Liver (tissue), 9 donors: ENCODE measurements around the gene NRG2. TPM values are rescaled to one million over a fixed set of nuclear protein-coding genes. Genes with fewer than 3 reads are reported as not detected.

Experiments
- DNase-seq: peaks from one replicate; pipeline ENCODE4 v3.0.0-alpha.2; 2017; ENCODE audit warnings: low spot score
- H3K27ac ChIP-seq, 2 donors: one replicate each; pipeline ENCODE4 v1.7.0; 2013; ENCODE audit warnings: inconsistent platforms in 2 of 2, low read length in 2 of 2, control low read depth in 1 of 2, low read depth in 1 of 2, mild to moderate bottlenecking in 1 of 2
- H3K27me3 ChIP-seq, 4 donors: one replicate each; pipeline versions ENCODE4 v1.6.1 to v1.7.0; 2013; ENCODE audit warnings: low read length in 3 of 4, inconsistent platforms in 1 of 4, mild to moderate bottlenecking in 1 of 4, moderate library complexity in 1 of 4; ENCODE audit not compliant: control insufficient read depth in 4 of 4, insufficient read depth in 4 of 4
- H3K36me3 ChIP-seq, 4 donors: one replicate each; pipeline versions ENCODE4 v1.6.1 to v1.7.0; 2013; ENCODE audit warnings: low read length in 3 of 4, mild to moderate bottlenecking in 3 of 4, low read depth in 1 of 4, moderate library complexity in 1 of 4; ENCODE audit not compliant: control insufficient read depth in 4 of 4, insufficient read depth in 3 of 4
- H3K4me1 ChIP-seq, 4 donors: one replicate each; pipeline versions ENCODE4 v1.6.1 to v1.7.0; 2013; ENCODE audit warnings: low read length in 3 of 4, mild to moderate bottlenecking in 3 of 4, moderate library complexity in 1 of 4; ENCODE audit not compliant: control insufficient read depth in 4 of 4, insufficient read depth in 4 of 4
- H3K4me3 ChIP-seq, 3 donors: one replicate each; pipeline versions ENCODE4 v1.6.1 to v1.7.0; 2013; ENCODE audit warnings: low read length in 3 of 3, control low read depth in 1 of 3, low read depth in 1 of 3, mild to moderate bottlenecking in 1 of 3
- H3K9ac ChIP-seq, 2 donors: one replicate each; pipeline ENCODE4 v1.7.0; 2013; ENCODE audit warnings: low read length in 2 of 2, mild to moderate bottlenecking in 2 of 2, moderate library complexity in 2 of 2, control low read depth in 1 of 2, low read depth in 1 of 2
- H3K9me3 ChIP-seq, 4 donors: one replicate each; pipeline versions ENCODE4 v1.6.1 to v1.7.0; 2013; ENCODE audit warnings: low read length in 3 of 4; ENCODE audit not compliant: control insufficient read depth in 4 of 4
- EGR1 ChIP-seq, 2 donors: IDR thresholded peaks; 2 replicates each; pipeline ENCODE4 v1.6.1; 2016 to 2018; ENCODE audit warnings: antibody characterized with exemption in 2 of 2, low read depth in 2 of 2
- FOXA1 ChIP-seq: IDR thresholded peaks from 2 replicates; pipeline ENCODE4 v1.6.1; 2016; ENCODE audit warnings: antibody characterized with exemption
- FOXA2 ChIP-seq: IDR thresholded peaks from 2 replicates; pipeline ENCODE4 v1.6.1; 2016; ENCODE audit warnings: antibody characterized with exemption
- GABPA ChIP-seq, 2 donors: IDR thresholded peaks in 1 of 2; conservative IDR thresholded peaks in 1 of 2; 2 replicates each; pipeline ENCODE4 v1.6.1; 2016; ENCODE audit warnings: antibody characterized with exemption in 2 of 2, mild to moderate bottlenecking in 1 of 2, moderate library complexity in 1 of 2
- HNF4G ChIP-seq: IDR thresholded peaks from 2 replicates; pipeline ENCODE4 v1.6.1; 2016; ENCODE audit warnings: antibody characterized with exemption
- JUND ChIP-seq, 2 donors: IDR thresholded peaks; 2 replicates each; pipeline ENCODE4 v1.6.1; 2016; ENCODE audit warnings: antibody characterized with exemption in 2 of 2
- NR2F2 ChIP-seq: IDR thresholded peaks from 2 replicates; pipeline ENCODE4 v1.6.1; 2016; ENCODE audit warnings: antibody characterized with exemption
- RAD21 ChIP-seq, 2 donors: IDR thresholded peaks; 2 replicates each; pipeline ENCODE4 v1.6.1; 2016; ENCODE audit warnings: antibody characterized with exemption in 2 of 2, mild to moderate bottlenecking in 2 of 2
- RXRA ChIP-seq, 2 donors: IDR thresholded peaks; 2 replicates each; pipeline ENCODE4 v1.6.1; 2017 to 2018; ENCODE audit warnings: antibody characterized with exemption in 2 of 2, mild to moderate bottlenecking in 1 of 2
- SP1 ChIP-seq: IDR thresholded peaks from 2 replicates; pipeline ENCODE4 v1.6.1; 2018; ENCODE audit warnings: antibody characterized with exemption, mild to moderate bottlenecking
- TAF1 ChIP-seq: conservative IDR thresholded peaks from 2 replicates; pipeline ENCODE4 v1.6.1; 2016; ENCODE audit warnings: antibody characterized with exemption, mild to moderate bottlenecking
- WGBS: extraction: QIAGEN DNeasy Blood & Tissue Kit; methylation state at CpG from one replicate; pipeline ENCODE4 v1.1.7; 2013; 5-methylcytosine and 5-hydroxymethylcytosine counted together
- polyA plus RNA-seq, 2 donors: library from polyadenylated mRNA; stranded (reverse) in 1 of 2; unstranded in 1 of 2; fragments of 200-250 nt in 1 of 2; fragments of >200 nt in 1 of 2; fragmentation: Nextera tagmentation in 1 of 2; extraction: Ambion mirVana in 1 of 2; gene quantifications; one replicate each; pipeline versions ENCODE4 v1.2.1 to v1.2.3, GENCODE V29; 2013 to 2015
- total RNA-seq, 2 donors: library from RNA; depleted of rRNA; stranded (reverse); fragments of >200 nt; gene quantifications; one replicate each; pipeline ENCODE4 v1.2.3, GENCODE V29; 2014
- TF ChIP-seq, protein P1 (sequence below): IDR thresholded peaks from 2 replicates; pipeline ENCODE4 v1.6.1; 2016; ENCODE audit warnings: antibody characterized with exemption
- TF ChIP-seq, protein P2 (sequence below): IDR thresholded peaks from 2 replicates; pipeline ENCODE4 v1.6.1; 2016; ENCODE audit warnings: antibody characterized with exemption, mild to moderate bottlenecking
- TF ChIP-seq, protein P3 (sequence below): IDR thresholded peaks from 2 replicates; pipeline ENCODE4 v1.6.1; 2016; ENCODE audit warnings: antibody characterized with exemption
- TF ChIP-seq, protein P4 (sequence below): IDR thresholded peaks from 2 replicates; pipeline ENCODE4 v1.6.1; 2016; ENCODE audit warnings: antibody characterized with exemption
- donor health status: healthy.
- donor health status: healthy.
- donor health status: healthy.
- donor health status: healthy.
- donor health status: healthy.

Gene NRG2
- total and polyA plus RNA-seq, 4 donors = 0.07 to 0.08 TPM; not detected in 2

DNA sequence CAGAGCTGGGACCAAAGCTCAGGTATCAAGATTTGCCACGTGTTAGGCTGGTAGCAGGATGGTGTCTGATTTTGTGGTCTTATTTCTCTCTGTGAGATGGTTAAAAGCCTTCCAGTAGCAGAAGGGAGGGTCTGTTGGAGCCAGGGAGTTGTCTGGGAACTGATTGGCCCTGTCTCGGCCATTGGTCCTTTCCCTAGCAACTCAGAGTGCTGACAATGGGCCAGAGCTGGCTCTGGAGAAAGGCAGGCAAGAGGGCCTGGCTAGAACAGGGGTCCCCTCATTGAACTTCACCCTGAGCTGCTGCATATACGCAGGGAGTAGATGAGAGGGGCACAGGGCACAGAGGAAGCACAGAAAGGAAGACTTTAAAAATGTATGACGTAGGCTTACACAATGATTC is 154.7 kb downstream of the NRG2 start:
- Histone ChIP-seq H3K4me1 (no peaks in the 10 kb centered on the region), H3K36me3 (no peaks in the 10 kb centered on the region), H3K27me3 (no peaks in the 10 kb centered on the region), H3K9ac (no peak overlapping the region), H3K4me3 (no peak overlapping the region), H3K9me3 (no peaks in the 10 kb centered on the region), H3K27ac (no peak overlapping the region)
- WGBS = 75% methylated on average over 4 of the region's 4 CpGs
- no peak for DNase-seq
- TF ChIP-seq, protein P1, sequence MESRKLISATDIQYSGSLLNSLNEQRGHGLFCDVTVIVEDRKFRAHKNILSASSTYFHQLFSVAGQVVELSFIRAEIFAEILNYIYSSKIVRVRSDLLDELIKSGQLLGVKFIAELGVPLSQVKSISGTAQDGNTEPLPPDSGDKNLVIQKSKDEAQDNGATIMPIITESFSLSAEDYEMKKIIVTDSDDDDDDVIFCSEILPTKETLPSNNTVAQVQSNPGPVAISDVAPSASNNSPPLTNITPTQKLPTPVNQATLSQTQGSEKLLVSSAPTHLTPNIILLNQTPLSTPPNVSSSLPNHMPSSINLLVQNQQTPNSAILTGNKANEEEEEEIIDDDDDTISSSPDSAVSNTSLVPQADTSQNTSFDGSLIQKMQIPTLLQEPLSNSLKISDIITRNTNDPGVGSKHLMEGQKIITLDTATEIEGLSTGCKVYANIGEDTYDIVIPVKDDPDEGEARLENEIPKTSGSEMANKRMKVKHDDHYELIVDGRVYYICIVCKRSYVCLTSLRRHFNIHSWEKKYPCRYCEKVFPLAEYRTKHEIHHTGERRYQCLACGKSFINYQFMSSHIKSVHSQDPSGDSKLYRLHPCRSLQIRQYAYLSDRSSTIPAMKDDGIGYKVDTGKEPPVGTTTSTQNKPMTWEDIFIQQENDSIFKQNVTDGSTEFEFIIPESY = no peak
- TF ChIP-seq RAD21 (IDR thresholded peaks at IDR 0.05) = no peak

DNA sequence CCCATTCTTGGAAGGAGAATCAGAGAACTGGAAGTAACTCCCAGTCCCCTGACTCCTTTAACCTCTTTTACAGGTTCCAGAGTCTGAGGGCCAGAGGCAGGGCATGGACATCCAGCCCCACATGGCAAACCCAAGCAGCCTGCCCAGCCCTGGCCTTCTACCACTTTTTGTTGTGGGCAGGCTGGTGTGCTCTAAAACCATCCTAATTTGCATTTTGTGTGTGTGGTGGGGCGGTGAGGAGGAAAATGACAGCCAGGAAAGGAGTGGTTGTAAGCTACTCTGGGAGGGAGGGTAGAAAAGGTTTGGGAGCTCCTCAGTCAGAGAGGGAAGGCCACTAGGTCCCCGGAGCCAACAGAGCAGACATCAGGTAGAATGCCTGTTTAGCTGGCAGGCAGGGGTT is 156.9 kb downstream of the NRG2 start:
- TF ChIP-seq TAF1 (no peak), JUND (IDR thresholded peaks at IDR 0.05) (no peak), FOXA1 (no peak), GABPA (IDR thresholded peaks at IDR 0.05 in 1 of 2, conservative IDR thresholded peaks at IDR 0.05 in 1 of 2) (no peak), SP1 (no peak), FOXA2 (no peak), NR2F2 (no peak), RXRA (IDR thresholded peaks at IDR 0.05) (no peak), EGR1 (IDR thresholded peaks at IDR 0.05; ENCODE audit: low read depth in 2 of 2) (no peak), HNF4G (no peak), RAD21 (IDR thresholded peaks at IDR 0.05) (no peak)
- TF ChIP-seq, protein P2, sequence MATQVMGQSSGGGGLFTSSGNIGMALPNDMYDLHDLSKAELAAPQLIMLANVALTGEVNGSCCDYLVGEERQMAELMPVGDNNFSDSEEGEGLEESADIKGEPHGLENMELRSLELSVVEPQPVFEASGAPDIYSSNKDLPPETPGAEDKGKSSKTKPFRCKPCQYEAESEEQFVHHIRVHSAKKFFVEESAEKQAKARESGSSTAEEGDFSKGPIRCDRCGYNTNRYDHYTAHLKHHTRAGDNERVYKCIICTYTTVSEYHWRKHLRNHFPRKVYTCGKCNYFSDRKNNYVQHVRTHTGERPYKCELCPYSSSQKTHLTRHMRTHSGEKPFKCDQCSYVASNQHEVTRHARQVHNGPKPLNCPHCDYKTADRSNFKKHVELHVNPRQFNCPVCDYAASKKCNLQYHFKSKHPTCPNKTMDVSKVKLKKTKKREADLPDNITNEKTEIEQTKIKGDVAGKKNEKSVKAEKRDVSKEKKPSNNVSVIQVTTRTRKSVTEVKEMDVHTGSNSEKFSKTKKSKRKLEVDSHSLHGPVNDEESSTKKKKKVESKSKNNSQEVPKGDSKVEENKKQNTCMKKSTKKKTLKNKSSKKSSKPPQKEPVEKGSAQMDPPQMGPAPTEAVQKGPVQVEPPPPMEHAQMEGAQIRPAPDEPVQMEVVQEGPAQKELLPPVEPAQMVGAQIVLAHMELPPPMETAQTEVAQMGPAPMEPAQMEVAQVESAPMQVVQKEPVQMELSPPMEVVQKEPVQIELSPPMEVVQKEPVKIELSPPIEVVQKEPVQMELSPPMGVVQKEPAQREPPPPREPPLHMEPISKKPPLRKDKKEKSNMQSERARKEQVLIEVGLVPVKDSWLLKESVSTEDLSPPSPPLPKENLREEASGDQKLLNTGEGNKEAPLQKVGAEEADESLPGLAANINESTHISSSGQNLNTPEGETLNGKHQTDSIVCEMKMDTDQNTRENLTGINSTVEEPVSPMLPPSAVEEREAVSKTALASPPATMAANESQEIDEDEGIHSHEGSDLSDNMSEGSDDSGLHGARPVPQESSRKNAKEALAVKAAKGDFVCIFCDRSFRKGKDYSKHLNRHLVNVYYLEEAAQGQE = no peak
- TF ChIP-seq, protein P1 = no peak
- TF ChIP-seq, protein P3, sequence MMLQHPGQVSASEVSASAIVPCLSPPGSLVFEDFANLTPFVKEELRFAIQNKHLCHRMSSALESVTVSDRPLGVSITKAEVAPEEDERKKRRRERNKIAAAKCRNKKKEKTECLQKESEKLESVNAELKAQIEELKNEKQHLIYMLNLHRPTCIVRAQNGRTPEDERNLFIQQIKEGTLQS = no peak
- TF ChIP-seq, protein P4, sequence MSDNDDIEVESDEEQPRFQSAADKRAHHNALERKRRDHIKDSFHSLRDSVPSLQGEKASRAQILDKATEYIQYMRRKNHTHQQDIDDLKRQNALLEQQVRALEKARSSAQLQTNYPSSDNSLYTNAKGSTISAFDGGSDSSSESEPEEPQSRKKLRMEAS = no peak
- Histone ChIP-seq H3K36me3 (no peaks in the 10 kb centered on the region), H3K4me3 (no peak overlapping the region), H3K9me3 (no peaks in the 10 kb centered on the region), H3K27me3 (no peaks in the 10 kb centered on the region), H3K27ac (no peak overlapping the region), H3K4me1 (no peaks in the 10 kb centered on the region), H3K9ac (no peak overlapping the region)
- WGBS = 79% methylated on average over 2 of the region's 2 CpGs
- no peak for DNase-seq
